GM21717 (cell line): Measurements from ENCODE around the gene STX16.

Experiments
- ATAC-seq: cut with Tn5 transposase; IDR thresholded peaks from one replicate; pipeline ENCODE4 v1.9.1; 2021; ENCODE audit warnings: mild to moderate bottlenecking, moderate library complexity; ENCODE audit not compliant: unreplicated experiment

The STX16 gene

GRCh38 chr20:58652606-58653294, 1.7 kb downstream of the STX16 start:
- peak; percentile 4 for ATAC-seq

GRCh38 chr20:58654337-58654736, 3.3 kb downstream of the STX16 start:
- ATAC-seq: no peak

DNA sequence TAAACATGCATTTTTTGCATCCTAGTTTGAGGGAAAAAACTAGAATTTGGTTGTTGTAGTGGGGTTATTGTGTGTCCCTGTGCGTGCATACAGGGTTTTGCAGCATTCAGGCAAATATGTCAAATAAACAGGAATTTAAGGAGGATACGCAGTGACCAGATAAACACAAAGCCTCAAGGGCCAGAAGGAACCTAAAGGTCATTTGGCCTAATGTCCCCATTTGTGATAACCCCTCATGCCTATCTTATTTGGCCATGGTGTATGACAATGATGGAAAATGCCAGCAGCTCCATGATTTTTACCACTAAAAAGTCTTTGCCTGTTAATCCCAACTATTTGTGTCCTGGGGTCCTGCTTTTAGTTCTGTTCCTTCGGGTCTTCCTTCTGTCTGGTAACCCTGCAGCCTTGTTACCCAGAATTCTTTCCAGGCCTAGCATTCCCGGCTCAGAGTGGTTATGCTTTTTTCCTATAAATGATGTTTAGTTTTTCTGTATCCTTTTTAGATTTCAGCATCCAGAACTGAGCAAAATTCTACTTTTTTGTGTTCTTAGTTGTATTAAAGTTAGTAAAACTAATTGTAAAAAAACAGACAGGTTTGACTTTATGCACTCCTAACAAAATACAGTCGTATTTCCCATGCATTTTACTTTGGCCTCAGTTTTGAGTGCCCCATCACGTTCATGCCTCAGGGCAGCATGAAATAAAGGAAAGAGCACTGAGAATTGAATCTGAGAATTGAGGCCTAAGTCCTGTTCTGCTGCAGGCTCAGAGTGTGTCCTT, 4.4 kb downstream of the STX16 start:
- no peak for ATAC-seq

- ATAC-seq: no peak
Observed at GRCh38 chr20:58656831-58657230, 5.7 kb downstream of the STX16 start.

GRCh38 chr20:58657262-58657661, 6.2 kb downstream of the STX16 start:
- no peak for ATAC-seq

GRCh38 chr20:58657986-58658385, 6.9 kb downstream of the STX16 start:
- no peak for ATAC-seq

DNA sequence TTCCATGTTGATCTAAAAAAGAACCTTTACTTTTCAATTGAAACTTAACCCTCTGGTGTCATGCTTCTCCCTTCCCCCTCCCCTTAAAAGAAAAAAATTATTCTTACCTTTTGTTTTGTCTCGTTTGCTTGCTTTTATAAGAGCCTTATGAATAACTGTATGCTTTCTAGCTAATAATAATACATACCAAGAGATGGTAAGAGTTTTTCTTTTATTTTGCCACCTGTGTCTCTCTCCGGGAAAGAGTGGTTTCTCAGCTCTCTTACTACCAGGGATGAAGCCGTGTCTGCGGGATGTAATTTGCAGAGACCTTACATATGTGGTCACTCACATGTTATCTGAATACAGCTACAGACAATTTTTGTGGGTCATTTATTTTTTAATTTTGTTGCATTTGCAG, 7.7 kb downstream of the STX16 start:
- ATAC-seq: no peak

- no peak for ATAC-seq
Observed at GRCh38 chr20:58659841-58660240, 8.8 kb downstream of the STX16 start.

DNA sequence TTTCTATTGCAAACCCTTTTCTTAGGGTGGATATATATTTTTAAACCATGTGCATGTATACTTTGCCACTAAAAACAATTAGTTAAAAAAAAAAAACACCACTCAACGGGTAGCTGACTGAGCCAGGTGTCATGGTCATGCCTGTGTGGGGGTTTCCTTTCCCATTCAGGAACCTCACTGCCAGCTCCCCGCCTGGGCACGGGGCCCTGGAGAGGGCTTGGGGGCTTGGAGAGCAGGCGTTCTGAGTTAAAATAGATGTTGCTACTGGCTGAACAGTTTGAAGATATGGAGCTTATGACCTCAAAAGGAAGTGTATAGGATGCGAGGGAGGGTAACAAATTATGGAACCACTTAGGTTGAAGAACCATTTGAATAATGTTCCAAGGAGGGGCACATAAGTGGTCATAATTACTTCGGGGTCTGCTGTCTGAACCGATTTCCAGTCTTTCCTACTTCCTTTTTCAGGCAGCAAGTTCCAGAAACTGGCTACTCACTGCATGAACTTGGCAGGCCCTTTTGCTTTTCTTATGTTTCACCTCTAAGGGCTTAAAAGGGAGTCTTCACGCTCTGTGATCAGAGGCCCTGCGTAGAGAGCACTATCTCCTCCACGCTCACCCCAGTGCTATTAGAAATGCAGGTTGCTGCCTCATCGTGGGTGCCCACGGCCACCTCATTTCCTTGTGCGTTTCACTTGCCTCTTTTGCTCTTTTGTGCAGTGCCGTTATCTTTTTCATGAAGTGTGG, 9.9 kb downstream of the STX16 start:
- no peak for ATAC-seq

GRCh38 chr20:58661598-58662473, 10.8 kb downstream of the STX16 start:
- ATAC-seq: no peak

- no peak for ATAC-seq
Observed at GRCh38 chr20:58664331-58664730, 13.2 kb downstream of the STX16 start.

- ATAC-seq: no peak
Observed at GRCh38 chr20:58664883-58665282, 13.8 kb downstream of the STX16 start.

GRCh38 chr20:58665606-58666005, 14.5 kb downstream of the STX16 start:
- no peak for ATAC-seq

GRCh38 chr20:58666702-58667101, 15.6 kb downstream of the STX16 start:
- ATAC-seq: no peak

- no peak for ATAC-seq
Observed at GRCh38 chr20:58667975-58668374, 16.9 kb downstream of the STX16 start.

DNA sequence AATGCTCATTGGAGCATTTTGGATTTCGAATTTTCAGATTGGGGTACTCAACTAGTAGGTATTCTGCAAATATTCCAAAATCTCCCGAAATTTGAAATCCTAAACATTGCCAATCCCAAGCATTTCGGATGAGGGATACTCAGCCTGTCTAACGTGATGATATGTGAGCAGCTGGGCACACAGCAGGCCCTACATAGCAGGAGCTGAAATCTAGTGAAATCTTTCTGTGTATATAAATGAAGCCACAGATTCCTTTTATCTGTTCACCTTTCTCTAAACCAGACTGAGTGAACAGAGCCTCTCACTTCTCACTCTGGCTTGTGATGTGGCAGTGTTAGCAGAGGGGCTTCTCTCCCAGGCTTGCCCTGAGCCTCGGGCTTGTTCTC, 17.8 kb downstream of the STX16 start:
- ATAC-seq: no peak

GRCh38 chr20:58669287-58670006, 18.4 kb downstream of the STX16 start:
- no peak for ATAC-seq

GRCh38 chr20:58670102-58670501, 19.0 kb downstream of the STX16 start:
- ATAC-seq: no peak

DNA sequence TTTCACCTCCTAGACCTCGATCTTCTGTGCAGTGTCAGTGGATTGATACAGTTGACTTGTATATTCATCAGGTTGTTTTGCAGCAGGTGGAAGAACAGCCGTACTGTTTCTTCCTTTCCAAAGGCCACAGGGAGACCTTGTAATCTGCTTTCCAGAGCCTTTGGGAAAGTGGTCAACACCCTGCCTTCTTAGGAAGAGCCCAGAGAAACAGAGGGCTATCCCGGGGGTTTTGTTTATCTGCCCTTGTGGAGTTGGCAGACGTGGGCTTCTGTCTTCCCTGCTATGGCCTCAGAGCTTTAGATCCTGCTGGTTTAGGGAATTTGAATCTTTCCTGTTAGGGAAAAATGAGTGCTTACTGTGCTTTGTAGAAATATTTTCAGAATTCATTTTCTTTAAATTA, 19.6 kb downstream of the STX16 start:
- no peak for ATAC-seq

DNA sequence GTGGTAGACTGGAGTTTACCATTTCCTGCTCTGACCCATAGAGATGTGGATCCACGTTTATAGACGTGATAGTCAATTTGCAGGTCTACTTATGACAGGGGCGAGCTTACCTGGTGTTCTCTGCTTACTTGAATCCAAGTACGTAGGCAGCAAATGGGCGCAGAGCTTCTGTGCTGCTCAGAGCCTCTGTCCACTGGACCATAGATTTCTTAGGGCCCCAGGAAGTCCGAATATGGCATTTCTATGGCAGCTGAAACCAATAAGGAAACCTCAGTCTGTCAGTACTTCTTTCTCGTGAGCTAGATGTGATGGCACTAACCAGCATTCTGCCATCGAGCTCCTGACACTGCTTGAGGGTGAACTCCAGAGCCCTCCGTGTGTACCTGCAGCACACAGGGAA, 22.0 kb downstream of the STX16 start:
- ATAC-seq: no peak
